Stimulated activated naive B cell treated with anti-CD40 and anti-IgM and Interleukin-4, amounts not matched to agents 10 μg/mL and 1 μg/mL and 100 μg/mL, for 72 hours (primary cell): ENCODE data around the gene NFE2L1.
"Not testable (repeated sequence)": the region's sequence is repeated elsewhere in the genome, so short reads cannot be mapped to it uniquely, and the experiment has no call there.

Experiments
- ATAC-seq, 2 donors: fragments of 150-1000 bp; cut with Tn5 transposase; replicated peaks; 2 replicates each; pipeline ENCODE4 v1.10.0; 2021; ENCODE audit warnings: moderate library complexity in 1 of 2
- DNase-seq: peaks from one replicate; pipeline ENCODE4 v3.0.0; 2021
- H3K27ac Mint-ChIP-seq: one replicate; pipeline ENCODE4 v1.8.0; 2022; ENCODE audit warnings: mild to moderate bottlenecking, mixed read lengths
- H3K27me3 Mint-ChIP-seq, 2 donors: one replicate each; pipeline ENCODE4 v1.8.0; 2022; ENCODE audit warnings: mixed read lengths in 2 of 2
- H3K36me3 Mint-ChIP-seq, 2 donors: one replicate each; pipeline ENCODE4 v1.8.0; 2022; ENCODE audit warnings: mixed read lengths in 2 of 2, mild to moderate bottlenecking in 1 of 2
- H3K4me1 Mint-ChIP-seq, 2 donors: one replicate each; pipeline ENCODE4 v1.8.0; 2022; ENCODE audit warnings: mixed read lengths in 2 of 2, mild to moderate bottlenecking in 1 of 2
- H3K4me3 Mint-ChIP-seq, 2 donors: one replicate each; pipeline ENCODE4 v1.8.0; 2022; ENCODE audit warnings: mild to moderate bottlenecking in 2 of 2, mixed read lengths in 2 of 2, moderate library complexity in 1 of 2
- H3K9me3 Mint-ChIP-seq, 2 donors: one replicate each; pipeline ENCODE4 v1.8.0; 2022; ENCODE audit warnings: mixed read lengths in 2 of 2, mild to moderate bottlenecking in 1 of 2

The NFE2L1 gene

DNA sequence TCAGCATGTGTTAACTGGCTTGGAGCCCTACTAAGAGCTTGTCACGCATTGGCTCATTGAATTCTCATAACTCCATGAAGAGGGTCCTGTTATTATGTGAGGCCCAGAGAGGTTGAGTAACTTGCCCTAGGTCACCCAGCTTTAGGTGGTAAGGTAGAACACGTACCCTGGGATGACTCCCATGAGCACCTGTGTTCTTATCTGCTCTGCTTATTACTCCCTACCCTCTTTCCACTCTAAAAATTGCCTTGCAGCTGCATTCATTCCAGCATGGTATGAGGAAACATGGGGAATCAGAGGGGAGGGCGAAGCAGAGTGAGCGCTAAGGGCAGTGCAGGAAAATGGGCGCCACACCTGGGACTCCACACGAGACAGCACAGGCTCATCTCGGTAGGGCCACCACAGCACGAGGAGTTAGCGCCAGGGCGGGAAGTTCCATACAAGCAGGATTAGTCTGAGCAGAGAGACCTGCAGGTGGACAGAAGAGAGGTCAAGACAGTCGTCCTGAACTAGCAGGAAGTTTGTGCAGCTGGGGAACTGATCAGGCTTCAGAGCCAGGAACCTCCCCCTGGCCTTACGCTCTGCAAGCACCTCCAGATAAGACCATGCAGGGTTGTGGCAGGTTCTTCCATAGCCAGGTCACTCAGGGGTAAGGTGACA is 20.7 kb upstream of the NFE2L1 start:
- no peaks in the 10 kb centered on the region for H3K9me3 Mint-ChIP-seq
- H3K27me3 Mint-ChIP-seq, result peaks cover 46 to 64% of the 10 kb centered on the region in 2 donors
- H3K4me3 Mint-ChIP-seq, result no peak overlapping the region
- ATAC-seq, result no peak
- H3K27ac Mint-ChIP-seq, result no peak overlapping the region
- peaks cover 24 to 39% of the 10 kb centered on the region in 2 donors for H3K4me1 Mint-ChIP-seq
- H3K36me3 Mint-ChIP-seq, result no peaks in the 10 kb centered on the region
- no peak for DNase-seq

DNA sequence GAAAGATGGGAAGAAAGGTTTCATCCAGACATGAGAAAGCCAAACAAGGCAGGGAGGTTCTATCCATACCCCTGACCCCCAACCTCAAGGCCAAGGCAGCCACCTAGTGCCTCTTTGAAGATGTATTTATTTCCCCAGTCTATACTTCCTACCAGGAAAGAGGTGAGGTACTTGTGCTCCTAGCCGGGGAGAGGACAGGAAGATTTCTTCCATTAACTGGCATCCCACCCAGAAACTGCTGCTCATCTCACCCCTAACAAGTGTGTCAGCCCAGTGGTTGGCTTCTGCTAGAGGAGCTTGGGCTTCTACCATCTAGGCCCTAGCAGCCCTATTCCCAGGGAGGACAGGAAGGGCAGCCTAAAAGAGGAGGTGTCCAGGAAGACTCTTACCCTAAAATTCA is 19.4 kb upstream of the NFE2L1 start:
- H3K27me3 Mint-ChIP-seq, result peaks cover 53 to 64% of the 10 kb centered on the region in 2 donors

DNA sequence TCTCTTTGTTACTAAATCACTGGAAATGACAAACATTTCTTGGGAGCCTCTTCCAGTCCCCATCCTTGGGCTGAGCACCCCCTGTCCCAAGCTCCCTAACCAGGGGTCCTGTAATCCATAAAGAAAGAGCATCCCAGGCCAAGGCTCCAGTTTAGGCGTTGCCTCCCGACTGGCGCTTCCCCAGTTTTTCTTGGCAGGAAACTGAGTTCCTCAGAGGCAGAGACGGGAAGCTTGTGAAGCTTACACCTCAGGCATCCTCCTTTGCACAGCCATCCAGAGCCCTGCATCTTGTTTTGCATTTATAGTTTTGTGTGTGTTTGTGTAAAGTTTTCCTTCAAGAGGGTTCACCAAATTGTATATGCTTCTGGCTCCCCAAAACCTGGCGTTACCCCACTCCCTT is 17.6 kb upstream of the NFE2L1 start:
- peaks cover 50 to 57% of the 10 kb centered on the region in 2 donors for H3K27me3 Mint-ChIP-seq
- no peak for DNase-seq
- H3K9me3 Mint-ChIP-seq, result no peaks in the 10 kb centered on the region
- no peak overlapping the region for H3K4me3 Mint-ChIP-seq
- H3K36me3 Mint-ChIP-seq, result no peaks in the 10 kb centered on the region
- no peak for ATAC-seq
- no peak overlapping the region for H3K27ac Mint-ChIP-seq
- H3K4me1 Mint-ChIP-seq, result peaks cover 10 to 16% of the 10 kb centered on the region in 2 donors

More for the DNA sequence above, 19.4 kb upstream of the NFE2L1 start:
- no peaks in the 10 kb centered on the region for H3K36me3 Mint-ChIP-seq
- H3K9me3 Mint-ChIP-seq, result no peaks in the 10 kb centered on the region
- peaks cover 21 to 34% of the 10 kb centered on the region in 2 donors for H3K4me1 Mint-ChIP-seq
- ATAC-seq (no peak), DNase-seq (no peak)
- H3K4me3 Mint-ChIP-seq, result no peak overlapping the region
- H3K27ac Mint-ChIP-seq, result no peak overlapping the region

DNA sequence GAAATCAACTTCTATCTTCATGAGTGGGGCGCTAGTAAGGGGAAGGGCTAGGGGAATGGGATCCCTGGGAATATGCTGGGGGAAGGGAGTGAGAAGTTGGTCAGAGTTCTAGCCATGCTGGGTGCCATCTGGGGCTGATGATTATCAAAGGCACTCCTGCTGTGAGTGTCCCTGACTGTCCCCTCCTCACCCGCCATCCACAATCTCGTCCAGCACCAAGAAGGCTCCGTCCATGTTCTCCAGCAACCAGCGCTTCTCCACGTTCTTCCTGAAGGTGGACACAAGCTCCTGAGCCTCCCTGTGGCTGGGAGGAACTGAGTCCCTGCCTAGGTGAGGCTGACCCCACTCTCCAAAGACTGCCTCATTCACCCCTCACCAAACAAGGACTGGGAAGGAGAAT is 16.2 kb upstream of the NFE2L1 start:
- peaks cover 50 to 61% of the 10 kb centered on the region in 2 donors for H3K27me3 Mint-ChIP-seq
- H3K4me3 Mint-ChIP-seq, result no peak overlapping the region
- H3K9me3 Mint-ChIP-seq, result no peaks in the 10 kb centered on the region
- DNase-seq (no peak), ATAC-seq (no peak)
- no peaks in the 10 kb centered on the region for H3K36me3 Mint-ChIP-seq
- peaks cover 6 to 10% of the 10 kb centered on the region in 2 donors for H3K4me1 Mint-ChIP-seq
- H3K27ac Mint-ChIP-seq, result no peak overlapping the region

DNA sequence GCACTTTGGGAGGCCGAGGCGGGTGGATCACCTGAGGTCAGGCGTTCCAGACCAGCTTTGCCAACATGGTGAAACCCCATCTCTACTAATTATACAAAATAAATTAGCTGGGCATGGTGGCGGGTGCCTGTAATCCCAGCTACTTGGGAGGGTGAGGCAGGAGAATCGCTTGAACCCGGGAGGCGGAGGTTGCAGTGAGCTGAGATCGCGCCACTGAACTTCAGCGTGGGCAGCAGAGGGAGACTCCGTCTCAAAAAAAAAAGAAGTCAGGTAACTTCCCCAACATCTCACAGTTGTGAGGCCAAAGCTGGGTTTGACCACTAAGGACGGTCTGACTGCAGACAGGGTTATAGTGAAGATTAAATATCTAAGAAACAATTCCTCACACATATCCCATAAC is 13.4 kb upstream of the NFE2L1 start:
- H3K4me1 Mint-ChIP-seq, result peaks cover 13 to 33% of the 10 kb centered on the region in 2 donors
- H3K27me3 Mint-ChIP-seq, result peaks cover 41 to 62% of the 10 kb centered on the region in 2 donors
- not testable (repeated sequence) for ATAC-seq, H3K36me3 Mint-ChIP-seq, H3K4me3 Mint-ChIP-seq, DNase-seq, H3K27ac Mint-ChIP-seq, H3K9me3 Mint-ChIP-seq

DNA sequence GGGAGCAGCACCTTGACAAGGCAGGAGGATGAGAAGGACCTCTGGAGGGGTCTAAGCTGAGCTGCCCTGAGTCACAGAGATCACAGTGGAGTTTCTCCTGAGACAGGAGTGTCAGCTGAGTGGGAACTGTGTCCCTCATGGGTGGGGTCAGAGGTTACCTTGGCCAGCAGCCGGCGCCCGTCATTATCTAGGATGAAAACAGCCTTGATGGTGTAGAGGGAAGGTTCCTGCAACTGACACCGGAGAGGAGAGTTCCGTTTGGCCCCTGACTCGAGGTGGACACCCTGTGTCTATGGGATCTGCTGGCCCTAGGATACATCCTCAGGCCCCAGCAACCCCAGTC is 11.5 kb upstream of the NFE2L1 start:
- H3K4me3 Mint-ChIP-seq, result peak overlapping the region; percentile 77 to 85
- H3K9me3 Mint-ChIP-seq, result no peaks in the 10 kb centered on the region
- no peak for ATAC-seq
- peaks cover 13 to 40% of the 10 kb centered on the region in 2 donors for H3K4me1 Mint-ChIP-seq
- H3K27ac Mint-ChIP-seq, result no peak overlapping the region
- peaks cover 26 to 44% of the 10 kb centered on the region in 2 donors for H3K27me3 Mint-ChIP-seq
- H3K36me3 Mint-ChIP-seq, result no peaks in the 10 kb centered on the region
- DNase-seq, result no peak

DNA sequence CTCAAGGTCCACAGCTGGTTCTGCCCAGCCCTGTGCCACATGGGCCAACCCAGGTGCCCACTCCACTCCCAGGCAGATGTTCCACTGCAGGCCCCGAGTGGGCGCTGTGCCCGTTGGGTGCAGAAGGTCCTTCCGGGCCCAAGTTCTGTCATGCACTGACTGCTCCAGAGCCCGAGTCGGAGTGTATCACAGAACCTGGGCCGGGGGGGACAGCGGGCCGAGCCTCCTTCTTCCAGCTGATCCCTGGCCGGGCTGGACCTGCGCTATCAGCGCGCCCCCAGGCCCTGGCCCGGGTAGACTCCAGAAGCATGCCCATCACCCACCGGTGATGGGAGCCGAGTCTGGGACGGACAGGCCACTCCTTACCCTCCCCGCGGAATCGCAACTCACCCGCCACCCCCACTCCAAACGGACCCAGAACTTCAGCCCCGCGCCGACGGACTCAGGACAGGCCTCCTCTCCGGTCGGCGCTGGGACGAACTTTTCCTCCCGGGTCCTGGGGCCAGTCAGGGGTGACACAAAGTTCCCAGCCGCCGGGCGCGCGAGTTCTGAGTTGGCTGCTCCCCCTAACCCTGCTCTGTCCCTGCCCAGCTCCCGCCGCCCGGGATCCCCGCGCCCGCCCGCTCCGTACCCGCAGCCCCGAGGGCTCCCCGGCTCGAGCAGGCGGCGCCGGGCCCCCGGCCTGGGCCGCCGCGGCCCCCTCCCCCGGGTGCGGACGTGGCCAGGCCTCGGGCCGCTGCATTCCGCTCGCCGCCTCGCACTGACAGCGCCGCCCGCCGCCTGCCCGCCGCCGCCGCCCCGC is 10.9 kb upstream of the NFE2L1 start, which contains the start of gene COPZ2:
TSS of gene COPZ2 (minus strand) at position 762 of the 802 bp plus-strand sequence. CDS start at position 742, 20 bp downstream.
- H3K27me3 Mint-ChIP-seq, result peaks cover 21 to 38% of the 10 kb centered on the region in 2 donors
- H3K4me3 Mint-ChIP-seq, result peak within 1 kb of the TSS; percentile 85 to 92
- peaks cover 13 to 41% of the 10 kb centered on the region in 2 donors for H3K4me1 Mint-ChIP-seq
- H3K36me3 Mint-ChIP-seq, result no peaks in the 10 kb centered on the region
- peak; percentile 85 to 87 for ATAC-seq
- H3K27ac Mint-ChIP-seq, result peak within 1 kb of the TSS; percentile 73
- H3K9me3 Mint-ChIP-seq, result no peaks in the 10 kb centered on the region
- no peak for DNase-seq

DNA sequence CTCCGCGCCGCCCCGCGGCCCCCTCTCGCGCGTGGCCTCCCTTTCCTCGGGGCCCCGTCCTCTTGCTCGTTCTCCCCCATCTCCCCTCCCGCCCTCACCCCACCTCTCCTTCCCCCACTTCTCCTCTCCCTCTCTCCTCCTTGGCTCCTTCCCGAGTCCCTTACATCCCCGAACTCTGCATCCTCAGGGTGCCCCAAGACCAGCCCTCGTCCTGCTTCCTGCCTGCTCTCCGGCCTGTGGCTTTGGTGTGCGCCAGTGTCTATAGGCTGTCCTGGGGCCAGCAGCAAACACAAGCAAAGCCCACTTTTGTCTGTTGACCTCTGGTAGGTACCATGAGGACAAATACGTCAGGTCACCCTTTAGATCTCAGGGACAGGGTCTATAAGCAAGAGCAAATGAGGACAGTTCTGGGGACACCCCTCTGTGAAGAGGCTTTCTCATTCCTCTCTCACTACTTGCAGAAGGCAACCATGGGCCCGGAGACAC is 10.3 kb upstream of the NFE2L1 start:
- no peak for DNase-seq
- peak overlapping the region; percentile 85 to 92 for H3K4me3 Mint-ChIP-seq
- no peaks in the 10 kb centered on the region for H3K9me3 Mint-ChIP-seq
- H3K4me1 Mint-ChIP-seq, result peaks cover 13 to 42% of the 10 kb centered on the region in 2 donors
- peak; percentile 6 to 10 for ATAC-seq
- no peaks in the 10 kb centered on the region for H3K36me3 Mint-ChIP-seq
- H3K27ac Mint-ChIP-seq, result peak overlapping the region; percentile 73
- peaks cover 15 to 32% of the 10 kb centered on the region in 2 donors for H3K27me3 Mint-ChIP-seq

DNA sequence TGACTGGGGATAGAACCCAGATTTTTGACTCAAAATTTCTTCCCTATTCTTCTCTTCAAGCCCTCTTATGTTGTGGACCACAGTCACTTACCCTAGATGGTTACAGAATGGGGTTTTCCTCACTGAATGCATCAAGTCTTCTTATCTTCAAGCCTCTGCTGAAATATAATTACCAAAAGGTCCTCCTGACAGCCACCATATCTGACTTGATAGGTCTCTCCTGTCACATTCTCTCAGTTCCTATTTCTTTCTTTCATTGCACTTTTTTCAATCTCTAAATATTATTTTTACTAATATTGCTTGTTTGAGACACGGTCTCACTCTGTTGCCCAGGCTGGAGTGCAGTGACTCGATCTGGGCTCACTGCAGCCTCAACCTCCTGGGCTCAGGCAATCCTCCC is 9.5 kb upstream of the NFE2L1 start:
- Mint-ChIP-seq H3K4me3 (peak overlapping the region; percentile 85 to 92), H3K27ac (no peak overlapping the region), H3K4me1 (peaks cover 13 to 50% of the 10 kb centered on the region in 2 donors), H3K36me3 (no peaks in the 10 kb centered on the region), H3K27me3 (peaks cover 7 to 24% of the 10 kb centered on the region in 2 donors), H3K9me3 (no peaks in the 10 kb centered on the region)
- ATAC-seq (peak; percentile 40 to 53), DNase-seq (no peak)

DNA sequence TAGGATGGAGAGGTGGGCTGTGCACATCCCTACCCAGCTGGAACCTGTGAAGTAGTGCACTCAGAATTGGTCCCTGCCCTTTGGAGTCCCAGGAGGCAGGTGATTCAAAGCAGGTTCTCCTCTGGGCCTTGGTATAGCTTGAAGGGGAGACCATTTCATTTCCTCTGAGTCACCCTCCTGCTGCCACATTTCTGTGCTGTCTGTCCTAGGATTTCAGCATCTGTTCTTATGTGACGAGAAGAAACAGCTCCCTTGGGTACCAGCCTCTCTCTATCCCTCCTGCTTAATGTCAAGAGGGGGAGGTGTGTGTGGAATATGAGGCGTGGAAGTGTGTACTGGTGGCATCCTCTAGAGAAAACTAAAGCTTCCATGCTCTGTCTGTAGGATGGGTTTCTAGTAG is 5.0 kb upstream of the NFE2L1 start:
- peaks cover 7 to 12% of the 10 kb centered on the region in 2 donors for H3K36me3 Mint-ChIP-seq
- peaks cover 2 to 12% of the 10 kb centered on the region in 2 donors for H3K27me3 Mint-ChIP-seq
- DNase-seq (no peak), ATAC-seq (no peak)
- H3K4me1 Mint-ChIP-seq, result peaks cover 15 to 59% of the 10 kb centered on the region in 2 donors
- no peaks in the 10 kb centered on the region for H3K9me3 Mint-ChIP-seq
- H3K4me3 Mint-ChIP-seq, result no peak overlapping the region
- H3K27ac Mint-ChIP-seq, result peak overlapping the region; percentile 75

DNA sequence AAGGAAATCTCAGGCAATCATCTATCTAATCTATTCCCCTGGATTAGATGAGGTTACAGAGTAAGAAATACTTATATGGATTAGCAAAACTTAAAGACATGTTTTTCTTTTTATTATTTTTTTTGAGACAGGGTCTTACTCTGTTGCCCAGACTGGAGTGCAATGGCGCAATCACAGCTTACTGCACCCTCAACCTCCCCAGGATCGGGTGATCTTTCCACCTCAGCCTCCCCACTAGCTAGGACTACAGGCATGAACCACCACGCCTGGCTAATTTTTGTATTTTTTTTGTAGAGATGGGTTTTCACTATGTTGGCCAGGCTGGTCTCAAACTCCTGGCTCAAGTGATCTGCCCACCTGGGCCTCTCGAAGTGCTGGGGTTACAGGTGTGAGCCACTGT is 3.3 kb upstream of the NFE2L1 start:
- no peak overlapping the region for H3K27ac Mint-ChIP-seq
- no peak overlapping the region for H3K4me3 Mint-ChIP-seq
- H3K27me3 Mint-ChIP-seq, result no peaks in the 10 kb centered on the region
- ATAC-seq, result no peak
- H3K36me3 Mint-ChIP-seq, result peaks cover 7 to 17% of the 10 kb centered on the region in 2 donors
- DNase-seq, result no peak
- H3K9me3 Mint-ChIP-seq, result no peaks in the 10 kb centered on the region
- peaks cover 12 to 51% of the 10 kb centered on the region in 2 donors for H3K4me1 Mint-ChIP-seq

DNA sequence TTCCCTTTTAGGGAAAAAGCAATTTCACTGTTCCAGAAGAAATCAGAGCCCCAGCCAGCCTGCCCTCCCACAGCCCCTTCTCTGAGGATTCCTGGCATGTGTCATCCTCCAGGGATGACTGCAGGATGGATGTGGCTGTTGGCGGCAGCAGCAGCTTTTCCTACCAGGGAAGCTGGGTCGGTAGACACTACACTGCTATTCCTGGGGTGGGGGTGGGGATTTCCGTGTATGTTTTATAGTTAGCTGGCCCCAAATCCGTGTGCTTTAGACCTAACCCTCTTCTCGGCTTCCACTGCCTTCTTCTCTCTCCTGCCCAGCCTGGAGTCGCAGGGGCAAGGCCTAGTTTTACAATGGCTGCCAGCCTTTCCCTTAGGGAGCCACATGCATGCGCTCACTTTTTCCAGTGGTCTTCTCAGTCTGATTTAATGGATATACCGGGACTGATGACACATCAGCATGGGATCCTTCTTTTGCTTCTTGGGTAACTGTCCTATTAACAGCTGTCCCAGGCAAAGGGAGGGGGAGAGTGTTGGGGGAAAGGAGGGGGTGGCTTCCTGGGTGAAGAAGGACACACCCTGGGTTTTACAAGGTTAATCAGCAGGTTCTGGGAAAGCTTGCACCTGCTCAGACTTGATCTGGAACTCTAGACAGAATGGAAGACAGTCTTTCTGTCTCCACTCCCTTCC is 2.7 kb upstream of the NFE2L1 start:
- H3K27ac Mint-ChIP-seq, result peak overlapping the region; percentile 69
- no peaks in the 10 kb centered on the region for H3K9me3 Mint-ChIP-seq
- no peak for ATAC-seq
- no peak overlapping the region for H3K4me3 Mint-ChIP-seq
- DNase-seq, result no peak
- H3K27me3 Mint-ChIP-seq, result no peaks in the 10 kb centered on the region
- peaks cover 16 to 57% of the 10 kb centered on the region in 2 donors for H3K4me1 Mint-ChIP-seq
- peaks cover 9 to 22% of the 10 kb centered on the region in 2 donors for H3K36me3 Mint-ChIP-seq

DNA sequence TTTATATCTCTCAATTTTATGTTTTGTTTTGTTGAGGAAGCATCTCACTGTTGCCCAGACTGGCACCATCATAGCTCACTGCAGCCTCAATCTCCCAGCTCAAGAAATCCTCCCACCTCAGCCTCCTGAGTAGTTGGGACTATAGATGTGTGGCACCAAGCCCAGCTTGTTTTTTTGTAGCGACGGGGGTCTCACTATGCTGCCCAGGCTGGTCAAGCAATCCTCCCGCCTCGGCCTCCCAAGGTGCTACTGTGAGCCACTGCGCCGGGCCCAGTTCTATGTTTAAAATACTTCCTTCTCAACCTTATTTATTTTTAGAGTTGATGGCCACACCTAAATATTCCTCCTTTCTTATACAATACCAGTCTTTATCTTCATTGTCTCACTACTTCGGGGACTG is 1.9 kb upstream of the NFE2L1 start:
- Mint-ChIP-seq H3K4me3 (peak overlapping the region; percentile 86 to 94), H3K4me1 (peaks cover 21 to 62% of the 10 kb centered on the region in 2 donors), H3K27ac (peak overlapping the region; percentile 76), H3K36me3 (peaks cover 14 to 31% of the 10 kb centered on the region in 2 donors), H3K27me3 (no peaks in the 10 kb centered on the region), H3K9me3 (no peaks in the 10 kb centered on the region)
- ATAC-seq (no peak), DNase-seq (no peak)

DNA sequence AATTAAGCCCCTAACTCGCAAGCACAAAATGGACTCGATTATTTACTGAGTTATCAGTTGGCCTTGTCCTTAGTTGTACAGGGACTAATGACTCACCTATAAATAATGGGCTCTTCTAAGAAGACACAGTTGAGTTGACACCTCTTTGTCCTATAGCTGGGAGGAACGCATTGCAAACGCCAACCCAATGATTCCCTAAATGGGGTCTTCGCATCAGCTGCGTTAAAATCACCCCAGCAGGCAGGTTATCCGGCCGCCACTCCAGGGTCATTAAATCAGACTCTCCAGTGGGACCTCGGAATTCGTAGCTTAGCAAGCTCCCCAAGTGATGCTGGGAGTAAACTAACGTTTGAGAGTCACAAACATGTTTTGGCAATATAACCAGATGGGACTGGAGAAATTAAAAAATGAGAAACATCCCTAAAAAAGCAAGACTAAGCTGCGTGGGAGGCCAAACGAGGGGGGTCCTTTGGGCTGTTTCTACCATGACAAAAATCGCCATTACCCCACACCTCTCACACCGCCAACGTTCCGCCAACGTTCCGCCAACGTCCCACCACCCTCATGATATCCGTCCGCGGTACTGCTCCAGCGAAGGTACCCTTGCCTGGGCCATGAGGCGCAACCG is 932 bp upstream of the NFE2L1 start:
- Mint-ChIP-seq H3K4me3 (peak overlapping the region; percentile 86 to 94), H3K9me3 (no peaks in the 10 kb centered on the region), H3K27me3 (no peaks in the 10 kb centered on the region), H3K36me3 (peaks cover 20 to 39% of the 10 kb centered on the region in 2 donors), H3K4me1 (peaks cover 28 to 67% of the 10 kb centered on the region in 2 donors), H3K27ac (peak overlapping the region; percentile 99)
- ATAC-seq (no peak), DNase-seq (no peak)
